Glomerular visceral epithelial cell (primary cell): ENCODE data around the gene DCP2.
"Not testable (repeated sequence)": the region's sequence is repeated elsewhere in the genome, so short reads cannot be mapped to it uniquely, and the experiment has no call there.

Experiments
- DNase-seq: peaks from one replicate; pipeline ENCODE4 v3.0.0-alpha.2; 2016; ENCODE audit errors: extremely low spot score

Gene DCP2

GRCh38 chr5:112976432-112977309 is at the start of gene DCP2:
Gene DCP2 (plus strand): TSS chr5:112976798. CDS start chr5:112976934, 136 bp downstream.
- DNase-seq = peak; percentile 99

DNA sequence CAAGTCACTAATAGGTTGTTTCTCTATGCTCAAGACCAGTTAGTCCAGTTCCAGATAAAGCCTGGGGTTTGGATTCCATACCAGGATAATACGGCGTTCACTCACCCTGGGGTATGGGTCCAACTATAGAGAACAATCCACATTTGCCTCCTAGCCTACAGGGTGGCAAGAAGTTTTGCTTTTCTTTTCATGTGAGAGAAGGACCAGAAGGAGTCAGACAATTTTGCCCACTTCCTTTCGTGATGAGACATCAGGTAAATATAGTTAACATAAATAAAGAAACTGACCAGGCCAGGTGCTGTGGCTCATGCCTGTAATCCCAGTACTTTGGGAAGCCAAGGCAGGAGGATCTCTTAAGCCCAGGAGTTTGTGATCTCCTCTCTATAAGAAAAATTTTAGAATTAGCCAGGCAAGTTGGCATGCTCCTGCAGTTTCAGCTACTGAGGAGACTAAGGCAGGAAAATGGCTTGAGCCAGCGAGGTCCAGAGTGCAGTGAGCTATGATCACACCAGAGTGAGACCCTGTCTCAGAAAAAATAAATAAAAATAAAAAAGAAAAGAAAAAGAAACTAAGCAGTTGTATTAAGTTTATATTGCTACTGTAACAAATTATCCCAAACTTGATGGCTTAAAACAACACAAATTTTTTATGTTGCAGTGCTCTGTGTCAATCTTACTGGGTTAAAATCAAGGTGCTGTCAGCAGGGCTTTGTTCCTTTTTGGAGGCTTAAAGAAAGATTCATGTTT is 47.1 kb upstream of the DCP2 start:
- DNase-seq = no peak

- no peak for DNase-seq
These were observed 46.6 kb upstream of the DCP2 start for GRCh38 chr5:112930082-112930344.

DNA sequence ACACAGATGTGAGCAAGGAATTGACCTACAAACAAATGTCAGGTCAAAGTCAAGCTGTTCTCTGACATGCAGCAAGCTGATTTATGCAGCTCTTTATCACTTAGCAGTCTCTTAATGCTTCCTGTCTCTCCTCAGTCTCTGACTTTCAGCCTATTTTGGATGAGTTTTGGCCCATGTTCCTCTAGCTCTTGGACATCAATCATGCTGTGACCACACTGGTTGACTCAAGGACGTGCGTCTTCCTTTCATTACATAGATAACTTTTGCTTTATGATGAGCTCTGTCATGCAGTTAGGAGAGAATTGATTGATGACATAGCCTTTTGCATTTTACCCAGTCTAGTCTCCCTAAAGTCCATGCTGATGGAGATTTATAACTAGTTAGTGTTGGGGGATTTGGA is 45.1 kb upstream of the DCP2 start:
- DNase-seq = no peak

DNA sequence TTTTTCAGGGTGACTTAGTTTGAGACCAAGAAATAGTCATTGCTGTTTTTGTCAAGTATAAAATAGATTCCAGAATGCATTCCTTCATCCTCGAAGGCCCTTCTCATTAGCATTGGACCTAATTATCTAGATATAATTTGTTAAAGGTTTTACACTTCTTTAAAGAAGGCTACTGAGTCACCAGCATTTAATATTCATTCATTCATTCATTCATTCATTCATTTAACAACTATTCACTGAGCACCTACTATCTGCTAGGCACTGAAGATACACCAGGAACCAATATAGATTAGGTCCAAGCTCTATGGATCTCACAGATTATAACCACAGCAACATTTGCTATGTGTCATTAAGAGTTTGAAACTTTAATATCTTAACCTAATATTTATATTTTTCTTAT is 43.5 kb upstream of the DCP2 start:
- DNase-seq = no peak

- DNase-seq = no peak
These were observed 42.8 kb upstream of the DCP2 start for GRCh38 chr5:112933651-112934365.

- no peak for DNase-seq
These were observed 42.3 kb upstream of the DCP2 start for GRCh38 chr5:112934366-112934663.

DNA sequence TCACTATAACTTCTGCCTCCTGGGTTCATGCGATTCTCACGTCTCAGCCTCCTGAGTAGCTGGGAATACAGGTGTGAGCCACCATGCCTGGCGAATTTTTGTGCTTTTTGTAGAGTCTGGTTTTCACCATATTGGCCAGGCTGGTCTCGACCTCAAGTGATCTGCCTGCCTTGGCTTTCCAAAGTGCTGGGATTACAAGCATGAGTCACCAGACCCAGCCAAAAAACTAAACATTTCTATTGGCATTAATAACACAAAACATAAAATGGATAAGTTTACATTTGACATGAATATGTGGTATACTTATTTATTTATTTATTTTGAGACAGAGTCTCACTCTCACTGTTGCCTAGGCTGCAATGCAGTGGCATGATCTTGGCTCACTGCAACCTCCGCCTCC is 40.9 kb upstream of the DCP2 start:
- no peak for DNase-seq

DNA sequence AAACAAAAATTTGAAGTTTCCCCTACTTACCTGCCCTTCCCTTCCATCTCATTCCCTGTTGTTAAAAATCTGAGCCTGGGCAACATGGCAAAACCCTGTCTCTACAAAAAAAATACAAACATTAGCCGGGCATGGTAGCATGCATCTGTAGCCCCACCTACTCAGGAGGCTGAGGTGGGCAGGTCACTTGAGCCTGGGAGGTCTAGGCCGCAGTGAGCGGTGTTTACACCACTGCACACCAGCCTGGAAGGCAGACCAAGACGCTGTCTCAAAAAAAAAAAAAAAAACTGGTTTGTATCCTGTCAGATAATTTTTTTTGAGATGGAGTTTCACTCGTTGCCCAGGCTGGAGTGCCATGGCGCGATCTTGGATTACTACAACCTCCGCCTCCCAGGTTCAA is 38.3 kb upstream of the DCP2 start:
- no peak for DNase-seq

DNA sequence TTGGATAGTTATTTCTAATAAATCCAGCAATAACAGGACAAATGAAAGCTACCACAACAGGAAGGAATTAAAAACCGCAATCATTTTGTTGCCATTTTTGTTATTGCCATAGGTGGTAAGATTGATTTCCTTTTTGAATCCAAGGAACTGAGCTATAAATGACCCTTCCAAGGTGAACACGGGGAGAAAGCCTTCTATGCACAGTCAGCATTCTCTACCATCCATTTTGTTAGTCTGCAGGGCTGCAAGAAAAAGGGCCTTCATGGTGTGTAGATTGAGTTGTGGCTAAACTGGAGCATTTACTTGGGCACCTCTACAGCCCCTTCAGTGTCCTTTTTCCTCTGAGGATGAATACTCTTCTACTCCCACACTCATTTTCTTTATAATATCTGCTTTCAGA is 35.9 kb upstream of the DCP2 start:
- DNase-seq = no peak

- DNase-seq = no peak
These were observed 28.1 kb upstream of the DCP2 start for GRCh38 chr5:112948458-112948857.

DNA sequence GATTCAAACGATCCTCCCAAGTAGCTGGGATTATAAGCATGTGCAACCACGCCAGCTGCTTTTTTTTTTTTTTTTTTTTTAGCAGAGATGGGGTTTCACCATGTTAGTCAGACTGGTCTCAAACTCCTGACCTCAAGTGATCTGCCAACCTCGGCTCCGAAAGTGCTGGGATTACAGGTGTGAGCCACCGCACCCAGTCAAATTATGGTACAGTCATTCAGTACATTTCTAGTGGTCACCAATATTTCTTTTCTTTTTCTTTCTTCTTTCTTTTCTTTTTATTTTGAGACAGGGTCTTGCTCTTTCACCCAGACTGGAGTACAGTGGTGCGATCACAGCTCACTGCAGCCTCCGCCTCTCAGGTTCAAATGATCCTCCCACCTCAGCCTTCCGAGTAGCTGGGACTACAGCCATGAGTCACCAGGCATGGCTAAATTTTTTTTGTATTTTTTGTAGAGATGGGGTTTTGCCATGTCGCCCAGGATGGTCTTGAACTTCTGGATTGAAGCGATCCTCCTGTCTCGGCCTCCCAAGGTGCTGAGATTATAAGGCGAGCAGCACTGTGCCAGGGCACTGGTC is 25.4 kb upstream of the DCP2 start:
- DNase-seq = no peak

DNA sequence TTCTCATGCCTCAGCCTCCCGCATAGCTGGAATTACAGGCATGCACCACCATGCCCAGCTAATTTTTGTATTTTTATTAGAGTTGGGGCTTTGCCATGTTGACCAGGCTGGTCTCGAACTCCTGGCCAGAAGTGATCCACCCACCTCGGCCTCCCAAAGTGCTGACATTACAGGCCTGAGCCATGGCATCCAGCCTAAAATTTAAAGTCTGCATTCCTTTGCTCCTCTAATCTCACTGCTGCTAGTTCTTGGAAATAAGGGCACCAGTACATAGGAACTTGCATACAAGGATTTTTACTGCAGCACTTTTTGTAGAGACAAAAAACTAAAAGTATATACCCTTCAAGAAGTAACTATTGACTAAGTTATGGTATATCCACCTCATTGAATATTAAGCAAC is 20.0 kb upstream of the DCP2 start:
- no peak for DNase-seq

- DNase-seq = no peak
These were observed 19.4 kb upstream of the DCP2 start for GRCh38 chr5:112957036-112957808.

- DNase-seq = peak; percentile 89
These were observed 18.2 kb upstream of the DCP2 start for GRCh38 chr5:112958093-112959088.

- DNase-seq = peak; percentile 78
These were observed 16.7 kb upstream of the DCP2 start for GRCh38 chr5:112959872-112960271.

DNA sequence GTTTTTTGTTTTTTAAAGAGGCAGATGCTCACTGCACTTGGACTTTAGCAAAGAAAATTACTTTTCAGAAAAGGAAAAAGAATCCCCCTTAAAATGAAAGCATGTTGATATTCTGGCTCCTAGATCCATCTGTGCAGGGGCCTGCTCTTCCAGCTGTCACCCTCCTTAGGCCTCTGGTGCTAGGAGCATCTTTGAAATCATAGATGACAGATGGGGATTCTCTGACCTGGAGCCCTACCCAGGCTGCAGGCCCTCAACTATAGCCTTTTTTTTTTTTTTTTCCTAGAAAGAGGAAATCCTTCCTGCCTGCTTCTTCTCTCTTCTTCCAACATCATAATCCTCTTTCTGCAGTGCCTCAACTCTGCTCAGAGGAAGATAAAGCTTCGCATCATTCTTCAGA is 16.3 kb upstream of the DCP2 start:
- DNase-seq = no peak

DNA sequence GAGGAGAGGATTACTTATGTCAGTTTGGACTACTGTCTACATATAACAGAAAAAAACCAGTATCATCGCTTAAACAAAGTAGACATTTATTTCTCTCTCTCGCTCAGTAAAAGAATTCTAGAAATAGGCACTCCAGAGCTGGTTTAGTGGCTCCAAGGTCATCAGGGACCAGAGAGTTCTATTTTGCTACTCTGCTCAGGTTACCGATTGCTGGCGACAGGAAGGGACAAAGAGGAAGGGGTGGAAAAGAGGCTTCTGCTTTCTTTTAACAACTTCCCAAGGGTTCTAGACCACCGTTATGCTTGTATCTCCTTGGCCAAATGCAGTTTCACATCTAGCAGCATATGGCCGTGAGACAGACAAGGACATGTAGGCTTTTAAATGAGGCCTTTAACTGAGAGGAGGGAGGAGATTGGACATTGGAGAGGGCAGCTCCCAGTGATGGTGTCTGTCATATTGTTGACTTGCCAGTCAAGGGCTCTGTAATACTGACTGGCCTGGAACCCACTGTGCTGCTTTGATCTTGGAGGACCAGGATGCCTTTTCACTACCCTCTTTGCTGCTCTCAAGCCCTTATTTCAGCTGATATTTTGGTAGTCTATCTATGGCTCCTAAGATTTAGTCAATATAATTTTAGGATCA is 15.6 kb upstream of the DCP2 start:
- no peak for DNase-seq

- not testable (repeated sequence) for DNase-seq
These were observed 13.2 kb upstream of the DCP2 start for GRCh38 chr5:112963374-112963733.

- DNase-seq = no peak
These were observed 10.8 kb upstream of the DCP2 start for GRCh38 chr5:112965733-112966306.
